GM19455 (cell line): ENCODE results near the gene STX4.

ENCODE experiments used
- ATAC-seq: cut with Tn5 transposase; IDR thresholded peaks from one replicate; pipeline ENCODE4 v1.9.1; 2021; ENCODE audit not compliant: unreplicated experiment

STX4 gene

GRCh38 chr16:31083556-31083955 lies 50.2 kb downstream of the STX4 start:
- no peak for ATAC-seq

- ATAC-seq = no peak
These were observed 50.6 kb downstream of the STX4 start for GRCh38 chr16:31083981-31084380.

- ATAC-seq = no peak
These were observed 51.4 kb downstream of the STX4 start for GRCh38 chr16:31084584-31085302.

- no peak for ATAC-seq
These were observed 52.1 kb downstream of the STX4 start for GRCh38 chr16:31085411-31085810.

DNA sequence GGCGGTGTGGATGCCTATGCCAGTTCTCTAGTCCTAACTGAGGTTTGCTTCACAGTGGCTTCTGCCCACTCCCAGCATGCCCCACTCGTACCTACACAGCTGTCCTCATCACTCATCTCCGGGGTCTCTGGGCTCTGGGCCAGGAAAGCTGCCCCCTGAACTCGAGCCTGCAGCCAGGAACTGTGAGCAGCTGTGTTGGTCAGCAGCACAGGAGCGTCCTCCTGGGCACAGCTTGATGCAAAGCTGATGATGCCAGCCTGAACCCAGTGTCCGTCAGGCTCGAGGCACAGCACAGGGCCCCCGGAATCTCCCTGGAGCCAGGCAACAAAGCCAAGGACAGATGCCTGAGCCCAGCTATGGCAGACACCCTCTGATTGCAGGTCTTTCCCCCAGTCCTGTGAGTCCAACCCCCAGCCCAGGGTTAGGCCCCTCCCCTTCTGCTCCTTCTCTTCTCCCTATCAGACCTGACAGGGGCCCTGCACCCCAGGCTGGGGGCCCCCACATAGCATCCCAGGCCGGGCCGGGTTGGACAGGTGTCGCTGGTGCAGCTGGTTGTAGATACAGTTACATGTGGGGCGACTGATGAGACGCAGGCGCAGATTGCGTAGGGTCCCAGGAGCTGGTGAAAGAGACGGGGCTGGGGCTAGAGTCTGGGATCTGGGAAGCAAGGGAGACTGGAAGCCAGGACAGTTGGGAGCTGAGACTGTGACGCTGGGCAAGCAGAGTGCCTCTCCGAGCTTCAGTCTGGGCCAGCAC lies 52.7 kb downstream of the STX4 start:
- ATAC-seq = no peak

GRCh38 chr16:31086629-31086906 lies 53.2 kb downstream of the STX4 start:
- ATAC-seq = no peak

DNA sequence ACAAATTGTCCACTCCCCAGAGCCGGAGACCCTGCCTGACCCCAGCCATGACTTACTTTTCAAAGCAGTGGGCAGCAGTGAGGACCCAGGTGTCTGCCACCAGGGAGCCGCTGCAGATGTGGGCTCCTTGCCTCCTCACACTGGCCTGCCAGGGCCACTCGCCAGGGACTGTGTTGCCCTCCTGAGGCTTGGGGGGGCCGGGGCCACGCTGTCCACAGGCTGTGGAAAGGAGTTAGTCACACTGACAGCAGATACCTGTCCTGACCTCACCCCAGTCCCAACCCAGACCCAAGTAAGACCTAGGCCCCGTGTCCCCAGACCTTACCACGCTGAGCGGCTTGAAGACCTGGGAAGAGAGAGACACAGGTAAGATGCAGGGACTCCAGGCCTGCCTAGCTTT lies 54.1 kb downstream of the STX4 start:
- ATAC-seq = no peak

DNA sequence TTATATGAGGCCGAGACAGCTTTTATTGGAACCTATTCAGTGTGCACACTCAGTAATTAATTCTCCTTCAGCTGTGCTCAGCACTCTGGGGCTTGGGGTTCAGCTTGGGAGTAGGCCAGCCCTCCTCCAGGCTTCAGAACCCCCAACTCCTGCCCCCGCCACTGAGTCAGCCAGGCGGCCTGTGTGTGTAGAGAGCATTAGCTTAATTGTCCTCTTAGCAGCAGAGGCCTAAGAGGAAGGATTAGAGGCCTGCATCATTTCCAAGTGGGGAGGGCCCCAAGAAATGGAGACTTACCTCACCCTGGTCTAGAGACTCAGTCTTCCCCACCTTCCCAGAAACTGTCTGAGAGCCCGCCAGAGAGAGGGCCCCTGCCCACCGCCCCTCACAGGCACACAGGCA lies 54.6 kb downstream of the STX4 start:
- ATAC-seq = no peak

DNA sequence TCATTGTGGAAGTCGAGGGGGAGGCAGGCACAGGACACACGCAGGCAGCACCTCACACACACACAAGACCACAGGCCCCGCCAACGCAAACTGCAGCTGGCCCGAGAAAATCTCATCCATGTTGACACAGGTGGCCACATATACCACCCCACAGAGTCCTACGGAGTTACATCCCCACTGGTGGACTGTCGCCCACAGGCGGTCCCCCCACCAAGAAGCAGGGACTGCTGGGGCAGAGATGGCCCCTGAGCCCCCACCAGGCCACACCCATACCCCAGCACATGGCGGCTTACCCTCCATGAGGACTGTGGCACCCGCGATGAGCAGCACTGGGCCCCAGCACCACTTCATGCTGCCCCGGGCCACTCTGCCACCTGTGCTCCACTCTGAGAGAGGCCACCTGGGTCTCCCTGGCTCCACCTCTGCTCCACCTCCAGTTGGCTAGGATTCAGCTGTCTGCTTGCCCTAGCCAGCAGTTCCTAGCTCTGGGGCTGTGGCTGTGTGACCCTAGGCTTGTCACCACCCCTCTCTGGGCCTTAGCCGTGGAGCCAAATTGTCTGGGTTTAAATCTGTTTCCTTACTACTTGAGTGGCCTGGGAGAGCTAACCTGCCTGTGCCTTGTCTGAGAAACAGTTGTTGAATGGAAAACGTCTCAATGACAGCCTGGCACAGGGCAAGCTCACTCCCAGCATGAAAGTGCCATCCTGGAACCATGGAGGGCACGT lies 55.3 kb downstream of the STX4 start, which contains the start of gene PRSS53:
Gene PRSS53, minus strand, starts transcription at position 485 of the 725 bp plus-strand sequence. Its CDS starts 134 bp downstream, at position 351.
- ATAC-seq = no peak

DNA sequence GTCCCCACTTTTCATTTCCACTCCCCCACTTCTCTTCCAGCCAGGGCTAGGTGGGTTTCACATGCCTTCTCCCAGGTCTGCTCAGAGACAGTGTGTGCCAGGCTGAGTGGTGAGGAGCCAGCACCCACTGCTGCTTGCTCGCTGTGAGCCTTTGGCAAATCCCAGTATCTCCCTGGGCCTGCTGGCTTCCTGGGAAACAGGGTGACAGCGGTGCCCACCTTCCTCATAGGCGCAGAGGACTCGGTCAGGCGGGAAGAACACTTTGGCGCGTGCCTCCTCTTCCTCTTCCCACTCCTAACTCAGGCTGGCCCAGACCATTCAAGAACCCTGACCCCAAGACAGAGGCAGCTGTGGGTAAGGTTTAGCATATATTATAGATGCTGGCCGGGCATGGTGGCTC lies 55.8 kb downstream of the STX4 start:
- no peak for ATAC-seq
